ENCODE data around the gene ABHD3. TPM values are rescaled to one million over a fixed set of nuclear protein-coding genes. Genes with fewer than 3 reads are reported as not detected.
A peak's percentile ranks its signal among the peaks of the same experiment; 100 is the strongest.
"Not testable (repeated sequence)": the region's sequence is repeated elsewhere in the genome, so short reads cannot be mapped to it uniquely, and the experiment has no call there.

The ABHD3 gene
- total RNA-seq, 1 donor from 2014 or later, result 21.1 TPM

DNA sequence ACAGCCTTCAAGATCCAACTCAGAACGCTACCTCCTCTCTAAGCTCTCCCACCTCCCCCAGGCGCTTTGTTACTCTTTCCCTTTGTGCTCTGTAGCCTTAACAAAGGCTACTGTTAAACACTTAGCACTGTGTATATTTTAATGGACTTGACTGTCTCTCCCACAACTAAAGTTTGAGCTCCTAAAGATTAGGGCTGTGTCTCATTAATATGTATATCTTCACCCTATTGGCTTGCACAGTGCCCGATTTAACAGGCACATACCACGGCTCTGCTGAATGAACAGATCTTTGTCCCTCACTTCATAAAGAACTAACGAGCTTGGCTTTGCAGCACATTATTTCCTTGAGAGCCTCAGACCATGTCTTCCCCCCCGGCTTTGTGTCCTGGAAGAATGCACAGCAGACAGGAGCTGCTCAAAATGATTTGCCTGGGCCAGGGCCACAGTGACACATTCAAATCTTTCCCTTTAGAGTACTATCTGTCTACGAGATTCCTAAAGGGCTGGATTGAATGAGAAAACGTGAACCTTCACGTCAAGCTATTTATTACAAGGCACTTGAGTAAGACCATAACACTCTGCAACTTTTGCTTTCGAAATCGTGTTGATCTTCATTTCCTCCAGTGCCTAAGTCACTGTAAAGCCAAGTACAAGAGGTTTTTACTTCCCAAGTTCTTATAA, 22.1 kb downstream of the ABHD3 start:
- no peaks in the 10 kb centered on the region for H3K9me3 Mint-ChIP-seq
- no peaks in the 10 kb centered on the region for H3K27me3 Mint-ChIP-seq (ENCODE audit: low read depth)
- no peak overlapping the region for H3K27ac Mint-ChIP-seq (ENCODE audit: unreplicated experiment)
- TF ChIP-seq, protein P1, sequence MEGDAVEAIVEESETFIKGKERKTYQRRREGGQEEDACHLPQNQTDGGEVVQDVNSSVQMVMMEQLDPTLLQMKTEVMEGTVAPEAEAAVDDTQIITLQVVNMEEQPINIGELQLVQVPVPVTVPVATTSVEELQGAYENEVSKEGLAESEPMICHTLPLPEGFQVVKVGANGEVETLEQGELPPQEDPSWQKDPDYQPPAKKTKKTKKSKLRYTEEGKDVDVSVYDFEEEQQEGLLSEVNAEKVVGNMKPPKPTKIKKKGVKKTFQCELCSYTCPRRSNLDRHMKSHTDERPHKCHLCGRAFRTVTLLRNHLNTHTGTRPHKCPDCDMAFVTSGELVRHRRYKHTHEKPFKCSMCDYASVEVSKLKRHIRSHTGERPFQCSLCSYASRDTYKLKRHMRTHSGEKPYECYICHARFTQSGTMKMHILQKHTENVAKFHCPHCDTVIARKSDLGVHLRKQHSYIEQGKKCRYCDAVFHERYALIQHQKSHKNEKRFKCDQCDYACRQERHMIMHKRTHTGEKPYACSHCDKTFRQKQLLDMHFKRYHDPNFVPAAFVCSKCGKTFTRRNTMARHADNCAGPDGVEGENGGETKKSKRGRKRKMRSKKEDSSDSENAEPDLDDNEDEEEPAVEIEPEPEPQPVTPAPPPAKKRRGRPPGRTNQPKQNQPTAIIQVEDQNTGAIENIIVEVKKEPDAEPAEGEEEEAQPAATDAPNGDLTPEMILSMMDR (conservative IDR thresholded peaks at IDR 0.05), result no peak
- peaks cover 14% of the 10 kb centered on the region for H3K4me1 Mint-ChIP-seq
- no peaks in the 10 kb centered on the region for H3K36me3 Mint-ChIP-seq (ENCODE audit: low read depth)
- H3K4me3 Mint-ChIP-seq, result no peak overlapping the region
- DNase-seq (ENCODE audit: low read depth, low spot score), result peak; percentile 33

DNA sequence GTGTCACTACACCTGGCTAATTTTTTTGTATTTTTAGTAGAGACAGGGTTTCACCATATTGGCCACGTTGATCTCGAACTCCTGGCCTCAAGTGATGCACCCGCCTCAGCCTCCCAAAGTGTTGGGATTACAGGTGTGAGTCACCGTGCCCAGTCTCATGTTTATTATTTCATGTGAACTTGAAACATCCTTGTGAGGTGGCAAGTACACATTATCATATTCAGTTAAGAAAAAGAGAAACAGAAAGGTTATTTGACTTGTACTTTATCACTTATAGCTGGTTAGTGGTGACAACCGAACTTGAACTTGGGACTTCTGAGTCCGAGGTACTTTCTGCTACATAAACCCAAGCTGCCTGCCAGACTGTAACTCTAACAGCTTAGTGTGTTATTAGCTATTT, 24.4 kb downstream of the ABHD3 start:
- DNase-seq (ENCODE audit: low read depth, low spot score), result no peak
- Mint-ChIP-seq H3K36me3 (ENCODE audit: low read depth) (peaks cover 2% of the 10 kb centered on the region), H3K27me3 (ENCODE audit: low read depth) (no peaks in the 10 kb centered on the region), H3K4me3 (no peak overlapping the region), H3K4me1 (peaks cover 9% of the 10 kb centered on the region), H3K9me3 (no peaks in the 10 kb centered on the region), H3K27ac (ENCODE audit: unreplicated experiment) (no peak overlapping the region)
- TF ChIP-seq, protein P1 (conservative IDR thresholded peaks at IDR 0.05), result no peak

DNA sequence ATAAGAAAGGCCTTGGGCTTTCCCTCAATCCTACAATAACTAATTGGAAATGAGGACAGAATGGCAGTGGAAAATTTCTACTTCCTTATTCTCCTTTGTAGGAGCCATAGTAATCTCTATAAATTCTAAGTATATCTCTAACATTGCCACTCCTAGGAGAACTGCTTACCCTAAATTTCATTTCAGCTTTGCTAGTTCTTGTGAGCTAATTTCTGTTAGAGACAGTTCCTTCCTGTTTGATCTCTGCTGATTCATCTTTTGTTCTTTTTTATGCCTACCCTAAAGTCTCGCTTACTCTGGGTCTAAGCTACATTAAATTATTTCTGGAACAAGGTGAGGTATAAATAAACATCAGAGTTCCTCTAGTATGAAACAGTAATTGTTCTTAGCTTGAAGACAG, 25.7 kb downstream of the ABHD3 start:
- Mint-ChIP-seq H3K27me3 (ENCODE audit: low read depth) (no peaks in the 10 kb centered on the region), H3K9me3 (no peaks in the 10 kb centered on the region), H3K4me1 (peaks cover 9% of the 10 kb centered on the region), H3K27ac (ENCODE audit: unreplicated experiment) (no peak overlapping the region), H3K36me3 (ENCODE audit: low read depth) (peaks cover 2% of the 10 kb centered on the region), H3K4me3 (no peak overlapping the region)
- DNase-seq (ENCODE audit: low read depth, low spot score), result no peak
- TF ChIP-seq, protein P1 (conservative IDR thresholded peaks at IDR 0.05), result no peak

DNA sequence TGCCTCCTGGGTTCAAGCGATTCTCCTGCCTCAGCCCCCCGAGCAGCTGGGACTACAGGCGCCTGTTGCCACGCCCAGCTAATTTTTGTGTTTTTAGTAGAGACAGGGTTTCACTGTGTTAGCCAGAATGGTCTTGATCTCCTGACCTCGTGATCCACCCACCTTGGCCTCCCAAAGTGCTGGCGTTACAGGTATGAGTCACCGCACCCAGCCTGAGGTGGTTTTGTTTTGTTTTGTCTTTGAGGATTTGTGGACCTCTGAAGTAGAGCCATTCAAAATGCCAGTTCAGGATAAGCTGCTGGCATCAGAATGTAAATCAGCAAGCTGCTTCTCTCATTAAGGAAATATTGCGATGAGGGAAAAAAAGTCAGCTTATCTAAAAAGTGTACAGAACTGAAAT, 29.2 kb downstream of the ABHD3 start:
- not testable (repeated sequence) for H3K27ac Mint-ChIP-seq (ENCODE audit: unreplicated experiment); H3K9me3 Mint-ChIP-seq; H3K36me3 Mint-ChIP-seq (ENCODE audit: low read depth); H3K4me3 Mint-ChIP-seq; H3K27me3 Mint-ChIP-seq (ENCODE audit: low read depth); DNase-seq (ENCODE audit: low read depth, low spot score)
- peaks cover 11% of the 10 kb centered on the region for H3K4me1 Mint-ChIP-seq

DNA sequence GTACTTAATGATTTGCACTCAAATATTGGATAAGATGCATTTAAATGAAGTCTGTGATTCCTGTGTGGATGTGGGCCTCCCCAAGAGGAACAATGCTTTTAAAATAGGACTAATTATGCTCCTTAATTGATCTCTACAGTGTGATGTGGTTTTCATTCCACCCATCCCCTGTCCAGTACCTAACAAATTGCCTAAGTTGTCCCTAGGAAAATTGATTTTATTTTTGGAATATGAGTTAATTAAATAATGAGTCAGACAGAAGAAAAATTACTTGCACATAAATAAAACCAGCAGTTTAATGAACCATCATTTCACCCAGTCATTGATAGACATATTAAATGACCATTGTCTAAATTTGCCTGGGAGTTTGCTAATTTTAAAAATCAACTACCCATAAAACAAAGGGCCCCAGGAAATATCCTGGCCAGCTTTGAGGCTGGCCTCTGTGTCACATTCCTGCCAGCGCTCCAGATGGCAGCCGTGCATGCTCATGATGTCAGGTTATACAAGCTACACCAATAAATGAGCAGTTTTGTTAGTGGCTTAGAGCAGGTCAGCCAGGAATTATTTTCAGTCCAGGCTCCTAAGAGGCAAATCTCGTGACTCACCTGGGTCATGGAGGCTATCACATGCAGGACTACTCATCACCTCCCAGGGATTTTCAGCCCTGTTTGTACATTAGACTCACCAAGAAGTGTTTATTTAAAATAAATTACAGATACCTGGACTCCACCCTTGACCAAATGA, 31.9 kb downstream of the ABHD3 start:
- peaks cover 2% of the 10 kb centered on the region for H3K36me3 Mint-ChIP-seq (ENCODE audit: low read depth)

More for the DNA sequence above, 31.9 kb downstream of the ABHD3 start:
- TF ChIP-seq, protein P1 (conservative IDR thresholded peaks at IDR 0.05), result no peak
- Mint-ChIP-seq H3K27ac (ENCODE audit: unreplicated experiment) (no peak overlapping the region), H3K9me3 (no peaks in the 10 kb centered on the region), H3K27me3 (ENCODE audit: low read depth) (no peaks in the 10 kb centered on the region), H3K4me3 (no peak overlapping the region), H3K4me1 (peaks cover 11% of the 10 kb centered on the region)
- no peak for DNase-seq (ENCODE audit: low read depth, low spot score)
